Activated naive CD4-positive, alpha-beta T cell treated with anti-CD3 and anti-CD28 coated beads for 36 hours (primary cell): ENCODE measurements around the gene CLEC4E. TPM values are rescaled to one million over a fixed set of nuclear protein-coding genes. Genes with fewer than 3 reads are reported as not detected.
A peak's percentile ranks its signal among the peaks of the same experiment; 100 is the strongest.
"Not testable (repeated sequence)": the region's sequence is repeated elsewhere in the genome, so short reads cannot be mapped to it uniquely, and the experiment has no call there.

Experiments used
- CTCF ChIA-PET: fragments of 350-600 bp; sonication (Branson Sonifier 250); formaldehyde crosslinking; loops from one replicate; lab custom pipeline; 2021; ENCODE audit warnings: antibody characterized with exemption; lab: Charles Lee
- DNase-seq: peaks from one replicate; pipeline ENCODE4 v3.0.0-alpha.2; 2020
- H3K27ac Mint-ChIP-seq: one replicate; pipeline ENCODE4 v1.8.0; 2021; ENCODE audit warnings: mild to moderate bottlenecking, mixed read lengths
- H3K27me3 Mint-ChIP-seq: one replicate; pipeline ENCODE4 v1.8.0; 2021; ENCODE audit warnings: low read depth, mixed read lengths
- H3K36me3 Mint-ChIP-seq: one replicate; pipeline ENCODE4 v1.8.0; 2021; ENCODE audit warnings: low read depth, mixed read lengths
- H3K4me1 Mint-ChIP-seq: one replicate; pipeline ENCODE4 v1.8.0; 2021; ENCODE audit warnings: low read depth, mixed read lengths
- H3K4me3 Mint-ChIP-seq: one replicate; pipeline ENCODE4 v1.8.0; 2021; ENCODE audit warnings: mild to moderate bottlenecking, moderate library complexity, mixed read lengths
- H3K9me3 Mint-ChIP-seq: one replicate; pipeline ENCODE4 v1.8.0; 2021; ENCODE audit warnings: mixed read lengths
- intact Hi-C: fragments of 100-400 bp; cut with micrococcal nuclease; formaldehyde crosslinking; loops from one replicate; pipeline ENCODE4 v1.15.1; 2023
- total RNA-seq, 2 experiments: library from RNA; stranded (reverse); gene quantifications; one replicate each; pipeline ENCODE4 v1.2.3, GENCODE V29; 2021

The CLEC4E gene
- total RNA-seq, 2 experiments from 2014 or later: not detected

GRCh38 chr12:8561011-8561410 is 20.3 kb upstream of the CLEC4E start:
- Mint-ChIP-seq H3K27ac (no peak overlapping the region), H3K4me3 (no peak overlapping the region), H3K27me3 (peaks cover 7% of the 10 kb centered on the region), H3K4me1 (peaks cover 10% of the 10 kb centered on the region), H3K36me3 (no peaks in the 10 kb centered on the region), H3K9me3 (peaks cover 12% of the 10 kb centered on the region)
- DNase-seq: no peak
- CTCF ChIA-PET: interaction anchor here (1.0 kb wide), 1 partner anchor 17 kb away, joined by 3 read pairs; no protein-coding TSS in a partner anchor
- intact Hi-C loops: no loop called here

DNA sequence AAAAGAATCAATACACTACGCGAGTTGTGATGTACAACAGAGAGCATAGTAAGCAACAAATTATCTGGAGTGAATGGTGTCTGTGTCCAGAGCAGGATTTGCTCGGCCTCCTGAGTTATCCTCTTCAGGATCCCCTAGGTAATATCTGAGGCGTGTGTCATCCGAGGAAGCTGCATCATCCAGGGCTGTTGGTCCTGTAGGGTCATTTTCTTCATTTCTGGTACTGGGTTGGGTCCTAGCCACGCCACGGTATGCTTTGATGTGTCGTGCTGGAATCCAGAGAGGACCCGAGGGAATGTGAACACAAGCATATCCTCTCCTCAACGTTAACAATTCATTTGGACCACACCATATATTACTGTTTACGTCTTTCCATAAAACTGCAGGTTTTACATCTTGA is 19.0 kb upstream of the CLEC4E start:
- intact Hi-C loops: loop anchor here (5.0 kb wide), 1 partner anchor 88 kb away; no protein-coding TSS in a partner anchor
- CTCF ChIA-PET: interaction anchor here (0.5 kb wide), 1 partner anchor 50 kb away, joined by 6 read pairs; no protein-coding TSS in a partner anchor
- no peak overlapping the region for H3K4me3 Mint-ChIP-seq
- H3K9me3 Mint-ChIP-seq: peaks cover 12% of the 10 kb centered on the region
- H3K36me3 Mint-ChIP-seq: no peaks in the 10 kb centered on the region
- H3K4me1 Mint-ChIP-seq: peaks cover 11% of the 10 kb centered on the region
- H3K27ac Mint-ChIP-seq: no peak overlapping the region
- no peak for DNase-seq
- peaks cover 7% of the 10 kb centered on the region for H3K27me3 Mint-ChIP-seq

DNA sequence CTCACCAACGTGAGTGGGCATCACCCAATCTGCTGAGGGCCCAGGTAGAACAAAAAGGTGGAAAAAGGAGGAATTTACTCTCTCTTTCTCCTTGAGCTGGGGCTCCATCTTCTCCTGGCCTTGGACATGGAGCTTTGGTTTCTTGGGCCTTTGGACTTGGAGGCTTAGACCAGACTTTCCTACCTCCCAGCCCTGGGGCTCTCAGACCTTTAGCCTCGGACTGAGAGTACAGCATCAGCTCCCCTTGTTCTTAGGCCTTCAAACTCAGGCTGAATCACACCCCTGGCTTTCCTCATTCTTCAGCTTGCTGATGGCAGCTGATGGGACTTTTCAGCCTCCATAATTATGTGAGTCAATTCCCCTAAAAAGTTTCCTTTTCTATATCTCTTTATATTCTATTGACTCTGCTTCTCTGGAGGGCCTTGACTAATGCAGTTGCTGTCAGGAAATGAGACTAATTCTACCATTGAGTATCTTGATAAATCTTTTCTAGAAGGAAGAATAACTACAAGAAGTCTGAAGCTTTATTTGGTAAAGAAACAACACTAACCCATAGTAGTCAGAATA is 15.9 kb upstream of the CLEC4E start:
- H3K36me3 Mint-ChIP-seq: no peaks in the 10 kb centered on the region
- DNase-seq: peak; percentile 40
- H3K4me1 Mint-ChIP-seq: peaks cover 11% of the 10 kb centered on the region
- CTCF ChIA-PET: interaction anchor here (0.6 to 0.9 kb wide), 2 partner anchors 12 to 13 kb away, joined by 3 to 4 read pairs; no protein-coding TSS in a partner anchor
- H3K4me3 Mint-ChIP-seq: no peak overlapping the region
- no peaks in the 10 kb centered on the region for H3K9me3 Mint-ChIP-seq
- peak overlapping the region; percentile 43 for H3K27ac Mint-ChIP-seq
- intact Hi-C loops: loop anchor here (1.0 to 5.0 kb wide), 3 partner anchors 12 to 91 kb away; no protein-coding TSS in a partner anchor
- H3K27me3 Mint-ChIP-seq: no peaks in the 10 kb centered on the region

DNA sequence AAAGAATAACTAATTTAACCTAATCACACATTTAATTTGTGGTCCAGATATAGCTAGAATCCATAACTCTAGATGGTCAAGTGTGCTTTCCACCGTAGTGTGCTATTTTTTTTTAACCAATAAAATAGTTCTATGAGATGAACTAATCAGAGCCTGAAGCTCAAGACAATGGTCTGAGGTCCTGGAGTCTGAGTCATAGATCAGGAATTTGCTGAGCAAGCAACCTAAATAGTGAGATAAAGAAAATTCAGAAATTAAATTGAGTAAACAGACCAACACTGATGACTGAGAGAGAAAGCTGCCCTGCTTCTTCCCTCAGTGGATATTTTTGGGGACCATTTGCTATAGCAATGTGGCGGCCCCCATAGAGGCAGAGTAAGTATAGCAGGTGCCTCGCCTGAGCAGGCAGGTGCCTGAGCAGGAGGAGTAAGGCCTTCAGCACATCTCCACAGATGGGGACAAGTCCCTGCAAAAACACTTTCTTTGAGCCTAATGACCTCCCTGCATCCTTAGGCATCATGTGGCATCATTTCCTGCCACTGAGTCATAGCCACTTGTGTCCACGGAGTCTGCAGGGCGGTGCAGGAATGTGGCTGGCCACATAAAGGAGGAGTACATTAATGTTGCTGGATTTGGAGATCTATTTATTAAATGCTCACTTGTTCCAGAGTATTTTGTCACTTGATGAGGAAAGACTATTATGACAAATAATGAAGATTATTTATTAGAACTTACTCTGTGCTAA is 13.9 kb upstream of the CLEC4E start:
- CTCF ChIA-PET: interaction anchor here (0.9 kb wide), 1 partner anchor 10 kb away, joined by 3 read pairs; no protein-coding TSS in a partner anchor
- DNase-seq: no peak
- Mint-ChIP-seq H3K27ac (no peak overlapping the region), H3K27me3 (no peaks in the 10 kb centered on the region), H3K9me3 (no peaks in the 10 kb centered on the region), H3K4me1 (peaks cover 11% of the 10 kb centered on the region), H3K4me3 (no peak overlapping the region), H3K36me3 (no peaks in the 10 kb centered on the region)
- intact Hi-C loops: loop anchor here (5.0 kb wide), 1 partner anchor 93 kb away; no protein-coding TSS in a partner anchor

DNA sequence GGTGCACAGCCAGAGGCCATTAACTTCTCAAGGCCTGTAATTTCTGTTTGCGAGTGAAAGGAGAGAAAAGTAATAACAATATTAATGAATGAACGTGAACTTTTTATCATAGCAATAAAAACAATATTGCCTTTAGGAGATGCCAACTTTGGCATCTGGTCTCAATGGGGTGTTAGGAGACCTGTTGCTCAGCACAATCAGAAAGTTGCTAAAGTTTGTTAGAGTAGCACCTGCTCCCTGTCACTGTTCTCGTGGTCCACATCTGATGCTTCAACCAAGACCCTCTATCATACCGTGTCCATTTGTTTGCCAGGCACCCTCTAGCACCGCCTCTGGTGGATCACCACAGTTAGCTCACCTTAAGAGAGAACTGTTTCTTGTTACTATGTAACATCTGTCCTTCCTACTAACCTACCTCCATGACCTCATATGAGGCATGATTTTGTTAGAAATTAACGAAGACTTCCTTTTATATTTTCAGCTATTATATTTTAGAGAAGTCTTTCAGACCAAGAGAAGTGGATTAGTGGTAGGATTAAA is 12.5 kb upstream of the CLEC4E start:
- Mint-ChIP-seq H3K4me1 (peaks cover 11% of the 10 kb centered on the region), H3K4me3 (no peak overlapping the region), H3K27me3 (no peaks in the 10 kb centered on the region), H3K27ac (no peak overlapping the region), H3K36me3 (no peaks in the 10 kb centered on the region), H3K9me3 (no peaks in the 10 kb centered on the region)
- CTCF ChIA-PET: interaction anchor here (2.0 kb wide), 1 partner anchor 9 kb away, joined by 6 read pairs; no protein-coding TSS in a partner anchor
- DNase-seq: no peak
- intact Hi-C loops: no loop called here

GRCh38 chr12:8549381-8549780 is 8.7 kb upstream of the CLEC4E start:
- Mint-ChIP-seq H3K4me3 (no peak overlapping the region), H3K27ac (no peak overlapping the region), H3K9me3 (no peaks in the 10 kb centered on the region), H3K4me1 (no peaks in the 10 kb centered on the region), H3K27me3 (peaks cover 2% of the 10 kb centered on the region), H3K36me3 (no peaks in the 10 kb centered on the region)
- DNase-seq: no peak
- intact Hi-C loops: no loop called here
- CTCF ChIA-PET: no interaction called here

- H3K9me3 Mint-ChIP-seq: no peaks in the 10 kb centered on the region
- DNase-seq: no peak
- CTCF ChIA-PET: interaction anchor here (1.8 kb wide), 1 partner anchor 61 kb away, joined by 6 read pairs; no protein-coding TSS in a partner anchor
- H3K27ac Mint-ChIP-seq: no peak overlapping the region
- no peaks in the 10 kb centered on the region for H3K4me1 Mint-ChIP-seq
- intact Hi-C loops: no loop called here
- no peaks in the 10 kb centered on the region for H3K36me3 Mint-ChIP-seq
- no peak overlapping the region for H3K4me3 Mint-ChIP-seq
- H3K27me3 Mint-ChIP-seq: peaks cover 2% of the 10 kb centered on the region
Observed at GRCh38 chr12:8548192-8548591, 7.5 kb upstream of the CLEC4E start.

DNA sequence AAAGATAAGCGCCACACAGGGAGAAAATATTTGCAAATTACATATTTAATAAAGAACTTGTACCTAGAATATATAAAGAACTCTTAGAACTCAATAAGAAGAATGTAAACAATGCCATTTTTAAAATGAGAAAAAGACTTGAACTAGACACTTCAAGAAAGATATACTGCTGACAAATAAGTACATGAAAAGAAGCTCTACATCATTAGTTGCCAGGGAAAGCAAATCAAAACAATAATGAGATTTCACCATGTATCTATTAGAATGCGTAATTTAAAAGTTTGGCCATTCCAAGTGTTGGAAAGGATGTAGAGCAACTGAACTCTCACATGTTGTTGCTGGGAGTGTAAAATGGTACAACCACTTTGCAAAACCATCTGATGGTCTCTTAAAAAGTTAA is 6.9 kb upstream of the CLEC4E start:
- Mint-ChIP-seq H3K27me3 (peaks cover 2% of the 10 kb centered on the region), H3K4me1 (no peaks in the 10 kb centered on the region), H3K36me3 (no peaks in the 10 kb centered on the region), H3K9me3 (no peaks in the 10 kb centered on the region), H3K27ac (no peak overlapping the region), H3K4me3 (no peak overlapping the region)
- no peak for DNase-seq
- CTCF ChIA-PET: interaction anchor here (1.0 to 1.8 kb wide), 2 partner anchors 61 to 343 kb away, joined by 3 to 6 read pairs; no protein-coding TSS in a partner anchor
- intact Hi-C loops: no loop called here

DNA sequence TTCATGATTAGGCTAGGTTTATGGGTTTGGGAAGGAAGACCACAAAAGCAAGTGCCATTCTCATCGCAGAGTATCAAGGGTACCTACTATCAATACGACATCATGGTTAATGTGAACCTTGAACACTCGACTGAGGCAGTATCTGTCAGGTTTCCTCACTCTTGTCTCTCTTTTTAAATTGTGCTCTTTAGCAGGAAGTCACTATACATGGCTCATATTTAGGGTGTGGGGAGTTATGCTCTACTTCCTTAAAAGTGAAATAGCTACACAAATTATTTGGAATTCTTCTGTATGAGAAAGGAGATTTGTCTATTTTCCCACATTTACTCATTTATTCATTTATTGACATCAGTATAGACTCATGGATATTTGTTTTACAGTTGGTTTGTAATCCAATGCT is 5.9 kb upstream of the CLEC4E start:
- CTCF ChIA-PET: interaction anchor here (0.5 to 1.0 kb wide), 3 partner anchors 37 to 344 kb away, joined by 3 to 6 read pairs (median 3); no protein-coding TSS in a partner anchor
- Mint-ChIP-seq H3K27me3 (peaks cover 6% of the 10 kb centered on the region), H3K4me3 (no peak overlapping the region), H3K9me3 (no peaks in the 10 kb centered on the region), H3K36me3 (no peaks in the 10 kb centered on the region), H3K4me1 (peaks cover 6% of the 10 kb centered on the region), H3K27ac (no peak overlapping the region)
- no peak for DNase-seq
- intact Hi-C loops: no loop called here

DNA sequence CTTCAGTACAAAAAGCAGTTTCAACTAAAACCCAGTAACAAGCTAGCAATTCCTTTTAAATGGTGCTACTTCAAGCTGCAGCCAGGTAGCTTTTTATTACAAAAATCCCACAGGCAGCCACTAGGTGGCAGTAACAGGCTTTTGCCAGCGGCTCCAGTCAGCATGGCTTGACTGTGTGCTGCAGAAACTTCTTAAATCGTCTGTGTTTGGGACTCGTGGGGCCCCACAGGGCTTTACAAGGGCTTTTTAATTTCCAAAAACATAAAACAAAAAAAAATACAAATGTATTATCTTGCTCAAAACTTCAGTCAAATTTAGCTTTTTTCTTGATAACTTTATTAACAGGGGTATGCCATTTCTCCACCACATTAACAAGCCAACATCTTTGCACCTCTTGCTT is 3.6 kb upstream of the CLEC4E start:
- Mint-ChIP-seq H3K27ac (no peak overlapping the region), H3K4me3 (no peak overlapping the region), H3K36me3 (no peaks in the 10 kb centered on the region), H3K9me3 (no peaks in the 10 kb centered on the region), H3K27me3 (peaks cover 23% of the 10 kb centered on the region), H3K4me1 (peaks cover 12% of the 10 kb centered on the region)
- intact Hi-C loops: loop anchor here (1.0 to 5.0 kb wide), 8 partner anchors 12 to 505 kb away; no protein-coding TSS in a partner anchor
- CTCF ChIA-PET: interaction anchor here (0.6 to 3.0 kb wide), 48 partner anchors 8 to 818 kb away, joined by 3 to 27 read pairs (median 4); partner anchors contain the start of gene AICDA
- peak; percentile 90 for DNase-seq

DNA sequence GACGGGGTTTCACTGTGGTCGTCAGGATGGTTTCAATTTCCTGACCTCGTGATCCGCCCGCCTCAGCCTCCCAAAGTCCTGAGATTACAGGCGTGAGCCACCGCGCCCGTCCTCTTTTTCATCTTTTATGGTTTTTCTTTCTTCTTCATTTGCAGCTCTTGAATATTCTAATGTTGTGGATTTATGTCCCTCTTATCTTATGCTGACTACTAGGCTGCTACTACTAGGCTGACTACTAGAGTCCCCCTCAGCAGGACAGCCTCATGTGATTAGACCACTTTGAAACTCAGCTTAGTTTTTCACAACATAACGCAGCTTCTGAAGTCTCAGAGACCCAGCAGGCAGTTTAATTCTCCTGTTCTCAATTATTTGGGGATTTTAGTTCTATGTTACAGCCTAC is 857 bp upstream of the CLEC4E start:
- no peak for DNase-seq
- intact Hi-C loops: loop anchor here (5.0 kb wide), 1 partner anchor 106 kb away; no protein-coding TSS in a partner anchor
- peaks cover 23% of the 10 kb centered on the region for H3K27me3 Mint-ChIP-seq
- no peak overlapping the region for H3K27ac Mint-ChIP-seq
- H3K4me1 Mint-ChIP-seq: peaks cover 12% of the 10 kb centered on the region
- CTCF ChIA-PET: interaction anchor here (0.6 to 0.8 kb wide), 3 partner anchors 101 to 349 kb away, joined by 3 read pairs; no protein-coding TSS in a partner anchor
- H3K9me3 Mint-ChIP-seq: no peaks in the 10 kb centered on the region
- no peak overlapping the region for H3K4me3 Mint-ChIP-seq
- H3K36me3 Mint-ChIP-seq: no peaks in the 10 kb centered on the region

DNA sequence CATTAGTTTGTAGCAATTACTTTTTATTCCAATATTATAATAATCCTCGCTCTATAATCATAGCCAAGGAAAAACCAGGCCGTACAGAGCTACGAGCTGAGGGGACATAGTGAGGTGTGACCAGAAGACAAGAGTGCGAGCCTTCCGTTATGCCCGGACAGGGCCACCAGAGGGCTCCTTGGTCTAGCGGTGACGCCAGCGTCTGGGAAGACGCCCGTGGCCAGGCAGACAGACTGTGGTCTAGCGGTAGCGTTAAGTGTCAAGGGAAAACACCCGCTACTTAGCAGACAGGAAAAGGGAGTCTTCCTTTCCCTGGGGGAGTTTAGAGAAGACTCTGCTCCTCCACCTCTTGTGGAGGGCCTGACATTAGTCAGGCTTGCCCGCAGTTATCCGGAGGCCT is 2.9 kb downstream of the CLEC4E start:
- intact Hi-C loops, H3K9me3 Mint-ChIP-seq, CTCF ChIA-PET, DNase-seq, H3K36me3 Mint-ChIP-seq, H3K27ac Mint-ChIP-seq, H3K4me3 Mint-ChIP-seq: not testable (repeated sequence)
- H3K27me3 Mint-ChIP-seq: peaks cover 24% of the 10 kb centered on the region
- peaks cover 12% of the 10 kb centered on the region for H3K4me1 Mint-ChIP-seq
